DMS114 treated with DMSO at 0.1 percent for 48 hours (cell line): ENCODE measurements around the gene CTNNBL1.
"Not testable (repeated sequence)": the region's sequence is repeated elsewhere in the genome, so short reads cannot be mapped to it uniquely, and the experiment has no call there.

Experiments used
- DNase-seq: peaks from one replicate; lab custom pipeline; 2025; ENCODE audit not compliant: unreplicated experiment; lab: John Stamatoyannopoulos, UW

Gene CTNNBL1

GRCh38 chr20:37706298-37706697, 12.5 kb downstream of the CTNNBL1 start:
- no peak for DNase-seq

GRCh38 chr20:37711001-37711400, 17.2 kb downstream of the CTNNBL1 start:
- DNase-seq, result no peak

GRCh38 chr20:37711994-37712964, 18.4 kb downstream of the CTNNBL1 start:
- no peak for DNase-seq

- no peak for DNase-seq
Observed at GRCh38 chr20:37713396-37713795, 19.6 kb downstream of the CTNNBL1 start.

- DNase-seq, result no peak
Observed at GRCh38 chr20:37714978-37715672, 21.3 kb downstream of the CTNNBL1 start.

- DNase-seq, result no peak
Observed at GRCh38 chr20:37721751-37722150, 27.9 kb downstream of the CTNNBL1 start.

GRCh38 chr20:37722312-37722711, 28.5 kb downstream of the CTNNBL1 start:
- DNase-seq, result not testable (repeated sequence)

GRCh38 chr20:37723668-37724067, 29.8 kb downstream of the CTNNBL1 start:
- DNase-seq, result no peak

GRCh38 chr20:37725165-37725564, 31.3 kb downstream of the CTNNBL1 start:
- DNase-seq, result no peak

GRCh38 chr20:37725855-37726254, 32.0 kb downstream of the CTNNBL1 start:
- DNase-seq, result no peak

- DNase-seq, result no peak
Observed at GRCh38 chr20:37726321-37726720, 32.5 kb downstream of the CTNNBL1 start.

- DNase-seq, result no peak
Observed at GRCh38 chr20:37726971-37727956, 33.4 kb downstream of the CTNNBL1 start.

GRCh38 chr20:37727957-37728634, 34.3 kb downstream of the CTNNBL1 start:
- DNase-seq, result no peak

- no peak for DNase-seq
Observed at GRCh38 chr20:37728635-37728983, 34.8 kb downstream of the CTNNBL1 start.

GRCh38 chr20:37729452-37729851, 35.6 kb downstream of the CTNNBL1 start:
- no peak for DNase-seq

GRCh38 chr20:37729909-37730308, 36.1 kb downstream of the CTNNBL1 start:
- DNase-seq, result no peak

GRCh38 chr20:37733416-37733815, 39.6 kb downstream of the CTNNBL1 start:
- no peak for DNase-seq

- DNase-seq, result no peak
Observed at GRCh38 chr20:37734228-37734985, 40.6 kb downstream of the CTNNBL1 start.

GRCh38 chr20:37735541-37735940, 41.7 kb downstream of the CTNNBL1 start:
- no peak for DNase-seq

- DNase-seq, result no peak
Observed at GRCh38 chr20:37736132-37736531, 42.3 kb downstream of the CTNNBL1 start.
